NCI-H187 (cell line): ENCODE data around the gene ZNF793.

Experiments used
- DNase-seq, 2 experiments: peaks; one replicate each; lab custom pipeline; 2025; lab: John Stamatoyannopoulos, UW

ZNF793 gene

DNA sequence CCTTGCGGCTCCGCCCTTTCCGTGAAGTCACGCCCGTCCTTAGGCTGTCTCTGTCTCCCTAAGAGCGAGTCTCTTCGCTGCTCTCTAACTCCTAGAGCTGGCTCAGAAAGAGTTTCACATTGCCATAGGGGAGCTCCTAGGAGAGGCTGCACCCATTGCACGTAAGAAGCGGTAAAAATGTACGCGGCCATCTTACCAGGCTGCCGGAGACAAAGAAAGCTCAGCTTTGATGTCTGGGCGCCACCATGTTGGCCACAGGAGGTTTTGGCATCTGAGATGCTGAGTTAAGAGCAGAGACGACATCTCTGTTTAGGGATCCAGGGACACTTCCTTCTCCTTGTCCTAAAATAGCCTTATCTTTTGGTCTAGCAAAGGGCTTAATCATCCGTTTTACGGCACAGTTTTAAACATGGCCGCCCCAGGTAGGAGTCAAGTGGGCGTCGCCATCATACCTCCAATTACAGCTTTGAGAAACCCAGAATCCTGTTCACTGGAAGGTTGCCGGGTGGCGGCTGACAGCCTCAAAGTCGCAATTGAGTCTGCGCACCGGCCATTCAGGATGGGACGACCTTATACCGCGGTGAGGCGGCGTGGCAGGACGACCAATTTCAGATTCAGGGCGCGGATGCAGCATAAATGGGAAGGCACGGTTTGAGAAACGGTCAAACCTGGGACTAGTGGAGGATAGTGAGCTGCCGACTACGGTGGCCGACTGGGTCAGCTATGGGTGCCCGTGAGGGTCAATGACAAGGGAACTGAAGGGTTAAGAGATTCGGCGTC, at the start of gene ZNF793:
Gene ZNF793 (plus strand): TSS at position 553 of the 780 bp plus-strand sequence. CDS start 16,501 bp downstream, outside the sequence.
- peak; percentile 87 to 98 for DNase-seq

DNA sequence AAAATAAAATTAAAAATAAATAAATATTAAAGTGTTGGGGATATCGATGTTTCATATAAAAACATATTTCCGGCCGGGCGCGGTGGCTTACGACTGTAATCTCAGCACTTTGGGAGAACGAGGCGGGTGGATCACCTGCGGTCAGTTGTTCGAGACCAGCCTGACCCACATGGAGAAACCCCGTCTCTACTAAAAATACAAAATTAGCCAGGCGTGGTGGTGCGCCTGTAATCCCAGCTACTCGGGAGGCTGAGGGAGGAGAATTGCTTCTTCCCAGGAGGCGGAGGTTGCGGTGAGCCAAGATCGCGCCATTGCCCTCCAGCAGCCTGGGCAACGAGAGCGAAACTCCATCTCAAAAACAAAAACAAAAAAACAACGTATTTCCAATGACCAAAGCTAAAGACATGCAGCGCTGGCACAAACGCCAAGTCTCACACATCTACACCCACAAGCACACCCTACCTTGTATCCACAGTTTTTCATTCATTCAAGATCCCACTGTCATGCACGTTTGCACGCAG, 40.4 kb upstream of the ZNF793 start:
- DNase-seq: no peak

DNA sequence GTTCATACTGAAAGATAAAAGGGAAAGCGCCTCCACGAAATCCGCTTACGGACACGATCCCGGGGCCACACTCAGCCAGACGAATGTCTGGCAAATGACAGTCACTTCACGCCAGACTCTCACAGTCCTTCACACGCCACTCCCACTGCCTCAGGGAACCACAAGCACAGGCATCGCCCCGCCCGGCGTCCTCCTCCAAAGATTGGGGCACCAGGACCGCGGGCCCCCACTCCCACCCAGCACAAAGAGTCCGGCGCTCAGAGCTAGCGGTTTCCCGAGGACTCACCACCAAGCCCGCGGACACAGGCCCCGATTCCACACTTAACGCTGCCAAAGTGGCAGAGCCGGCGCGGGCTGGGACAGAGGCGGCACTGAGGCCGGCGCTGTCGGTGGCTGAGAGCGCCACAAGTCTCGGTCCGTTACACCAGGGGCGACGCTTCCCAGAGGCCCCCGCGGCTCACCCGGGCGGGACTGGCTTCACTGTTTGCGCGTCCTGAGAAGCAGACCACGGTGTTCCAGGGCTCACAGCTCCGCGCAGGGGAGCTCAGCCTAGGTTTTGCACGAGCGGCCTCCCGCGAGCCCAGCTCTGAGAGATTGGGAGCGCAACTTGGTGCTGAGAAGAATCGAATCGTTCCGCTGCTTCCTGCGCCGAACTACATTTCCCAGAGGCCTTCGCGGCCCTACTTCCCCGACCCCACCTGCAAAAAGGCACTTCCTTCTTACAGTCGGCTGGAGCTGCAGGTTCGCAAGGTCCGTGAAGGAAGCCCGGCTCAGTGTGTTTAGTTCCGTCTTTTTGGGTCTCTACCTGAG, 39.7 kb upstream of the ZNF793 start, which contains the start of gene ZNF569:
Gene ZNF569 (minus strand): TSS at position 647 of the 810 bp plus-strand sequence. CDS start 22,523 bp downstream, outside the sequence.
- DNase-seq: peak; percentile 93 to 94

DNA sequence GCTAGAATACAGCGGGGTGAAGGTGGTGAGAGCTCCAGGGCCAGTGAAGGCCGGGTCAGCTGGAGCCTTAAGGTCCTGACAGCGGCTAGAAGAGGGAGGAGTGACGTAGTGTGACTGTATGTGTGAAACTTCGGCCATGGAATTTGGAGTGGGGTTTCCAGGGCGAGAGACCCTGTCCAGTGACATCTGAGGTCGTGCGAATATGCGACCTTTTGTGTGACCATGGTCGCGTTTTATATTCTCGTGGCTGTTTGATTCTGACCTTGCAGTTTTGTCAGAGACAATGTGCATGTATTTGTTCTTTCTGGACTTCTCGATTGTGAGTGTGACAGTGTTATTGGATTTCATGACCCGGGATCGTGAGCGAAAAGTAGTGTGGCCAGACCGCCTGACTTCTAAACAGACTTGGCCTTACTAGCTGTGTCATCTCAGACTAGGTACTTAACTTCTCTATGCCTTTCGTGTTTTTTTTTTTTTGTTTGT, 39.1 kb upstream of the ZNF793 start:
- no peak for DNase-seq

DNA sequence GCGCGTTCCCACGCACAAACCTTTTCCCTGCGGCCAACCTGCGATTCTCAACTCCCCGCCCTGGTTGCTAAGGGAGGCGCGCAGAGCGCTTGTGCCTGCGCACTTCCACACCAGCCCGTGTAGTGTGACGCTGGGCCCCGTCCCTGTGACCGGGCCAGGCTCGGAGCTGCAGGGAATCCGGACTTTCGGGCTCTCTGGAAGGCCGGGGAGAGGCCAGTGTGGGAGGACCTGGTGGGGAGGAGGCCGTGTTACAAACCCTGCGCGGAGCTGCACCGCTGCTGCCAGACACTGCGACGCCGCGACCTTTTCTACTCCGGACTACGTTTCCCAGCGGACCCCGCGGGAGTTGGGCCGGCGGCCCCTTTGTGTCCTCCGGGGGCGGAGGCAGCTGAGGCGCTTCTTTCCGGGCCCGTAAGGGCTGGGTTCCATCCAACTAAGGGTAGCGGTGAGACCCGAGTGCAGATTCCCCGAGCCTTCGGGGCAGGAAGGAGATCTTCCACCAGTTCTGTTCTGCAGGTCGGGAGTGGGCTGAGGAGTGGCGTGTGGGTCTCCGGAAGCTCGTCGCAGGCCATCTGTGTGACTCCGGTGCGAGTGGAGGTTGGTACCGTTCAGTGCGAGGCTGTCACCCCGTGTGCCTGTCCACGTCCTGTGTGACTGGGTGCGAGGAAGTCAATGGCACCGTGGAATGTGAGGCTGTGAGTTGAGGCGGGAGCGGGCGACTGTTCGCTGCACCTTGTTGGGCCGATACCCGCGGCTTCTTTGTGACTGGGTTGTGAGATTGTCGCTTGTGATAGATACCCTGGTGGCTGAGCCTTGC, 37.6 kb upstream of the ZNF793 start, which contains the start of gene ZNF570:
Gene ZNF570 (plus strand): TSS at position 396 of the 817 bp plus-strand sequence. CDS start 999 bp downstream, outside the sequence.
- peak; percentile 83 to 87 for DNase-seq

DNA sequence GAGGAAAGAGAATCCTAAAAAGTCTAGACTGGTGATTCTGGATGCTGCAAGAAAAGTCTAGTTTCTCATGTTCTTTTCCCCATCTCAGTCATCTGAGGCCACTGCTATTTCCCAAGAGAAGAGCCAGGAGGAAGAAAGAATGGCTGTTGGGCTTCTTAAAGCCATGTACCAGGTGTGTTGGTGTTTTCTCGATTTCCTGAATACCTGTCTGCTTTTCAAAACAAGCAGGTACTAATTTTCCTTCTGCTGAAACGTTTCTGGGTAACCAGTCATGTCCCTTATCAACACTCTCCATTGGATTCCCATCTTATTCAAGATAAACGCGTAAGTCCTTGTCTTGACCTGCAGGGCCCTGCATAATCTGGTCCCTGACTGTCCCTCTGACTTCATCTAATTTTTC, 36.5 kb upstream of the ZNF793 start:
- DNase-seq: no peak

DNA sequence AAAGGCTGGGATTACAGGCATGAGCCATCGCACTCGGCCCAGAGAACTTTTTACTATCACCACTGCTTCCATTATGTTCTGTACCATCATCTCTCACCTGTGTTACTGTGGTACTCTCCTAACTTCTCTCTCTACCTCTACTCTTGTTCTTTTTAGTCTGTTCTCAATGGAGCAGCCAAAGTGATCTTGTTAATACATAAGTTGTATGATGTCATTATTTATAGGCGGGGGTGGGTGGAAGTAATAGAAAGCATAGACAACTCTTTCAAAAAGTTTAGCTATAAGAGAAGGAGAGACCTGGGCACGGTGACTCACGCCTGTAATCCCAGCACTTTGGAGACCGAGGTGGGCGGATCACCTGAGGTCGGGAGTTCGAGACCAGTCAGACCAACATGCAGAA, 34.6 kb upstream of the ZNF793 start:
- DNase-seq: no peak

DNA sequence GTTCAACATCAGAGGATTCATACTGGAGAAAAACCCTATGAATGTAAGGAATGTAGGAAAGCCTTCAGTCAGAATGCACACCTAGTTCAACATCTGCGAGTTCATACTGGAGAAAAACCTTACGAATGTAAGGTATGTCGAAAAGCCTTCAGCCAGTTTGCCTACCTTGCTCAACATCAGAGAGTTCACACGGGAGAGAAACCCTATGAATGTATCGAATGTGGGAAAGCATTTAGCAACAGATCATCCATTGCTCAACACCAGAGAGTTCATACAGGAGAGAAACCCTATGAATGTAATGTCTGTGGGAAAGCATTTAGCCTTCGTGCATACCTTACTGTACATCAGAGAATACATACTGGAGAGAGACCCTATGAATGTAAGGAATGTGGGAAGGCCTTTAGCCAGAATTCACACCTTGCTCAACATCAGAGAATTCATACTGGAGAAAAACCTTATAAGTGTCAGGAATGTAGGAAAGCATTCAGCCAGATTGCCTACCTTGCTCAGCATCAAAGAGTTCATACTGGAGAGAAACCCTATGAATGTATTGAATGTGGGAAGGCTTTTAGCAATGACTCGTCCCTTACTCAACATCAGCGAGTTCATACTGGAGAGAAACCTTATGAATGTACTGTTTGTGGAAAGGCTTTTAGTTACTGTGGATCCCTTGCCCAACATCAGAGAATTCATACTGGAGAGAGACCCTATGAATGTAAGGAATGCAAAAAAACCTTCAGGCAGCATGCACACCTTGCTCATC, 22.2 kb upstream of the ZNF793 start:
- DNase-seq: no peak

DNA sequence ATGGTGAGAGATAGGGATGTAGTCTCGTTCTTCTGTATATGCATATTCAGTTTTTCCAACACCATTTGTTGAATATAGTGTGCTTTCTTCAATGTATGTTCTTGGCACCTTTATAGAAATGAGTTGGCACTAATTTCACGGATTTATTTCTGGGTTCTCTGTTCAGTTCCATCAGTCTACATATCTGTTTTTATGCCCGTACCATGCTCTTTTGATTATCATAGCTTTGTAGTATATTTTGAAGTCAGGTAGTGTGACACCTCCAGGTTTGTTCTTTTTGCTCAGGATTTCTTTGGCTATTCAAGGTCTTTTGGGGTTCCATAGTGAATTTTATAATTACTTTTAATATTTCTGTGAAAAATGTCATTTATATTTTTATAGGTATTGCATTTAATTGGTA, 14.5 kb upstream of the ZNF793 start:
- no peak for DNase-seq

DNA sequence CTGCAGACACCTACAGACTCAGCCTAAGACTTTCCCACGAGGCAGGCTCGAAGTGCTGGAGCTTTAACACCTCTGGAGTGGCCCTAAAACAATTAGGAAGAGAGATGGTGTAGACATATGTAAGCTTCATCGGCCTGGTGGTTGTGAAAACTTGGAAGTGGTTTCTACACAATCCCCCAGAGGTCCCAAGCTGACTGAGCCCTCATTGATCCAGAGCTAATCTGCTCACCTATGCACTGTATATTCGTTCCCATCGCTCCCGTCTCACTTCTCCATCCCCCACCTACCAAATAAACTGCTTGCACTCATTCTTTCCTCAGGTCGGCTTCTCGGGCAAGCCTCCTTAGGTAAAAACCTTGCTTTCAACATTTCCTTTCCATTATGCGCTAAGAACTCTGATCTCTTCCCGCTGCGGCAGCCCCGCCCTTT, 767 bp upstream of the ZNF793 start:
- DNase-seq: no peak

DNA sequence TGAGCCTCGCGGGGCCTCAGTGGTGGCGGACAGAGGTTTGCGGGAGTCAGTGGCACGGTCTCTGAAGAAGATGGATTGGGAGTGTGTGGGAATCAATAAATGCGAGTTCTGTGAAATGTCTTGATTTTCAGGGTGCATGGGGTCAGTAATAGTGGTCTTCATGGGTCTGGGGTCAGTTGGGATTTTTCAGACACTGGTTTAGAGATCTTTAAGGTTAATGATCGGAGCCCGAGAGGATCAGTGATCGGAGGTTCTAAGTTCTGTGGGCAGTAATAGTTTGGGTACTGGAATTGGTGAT, 377 bp downstream of the ZNF793 start:
- no peak for DNase-seq

DNA sequence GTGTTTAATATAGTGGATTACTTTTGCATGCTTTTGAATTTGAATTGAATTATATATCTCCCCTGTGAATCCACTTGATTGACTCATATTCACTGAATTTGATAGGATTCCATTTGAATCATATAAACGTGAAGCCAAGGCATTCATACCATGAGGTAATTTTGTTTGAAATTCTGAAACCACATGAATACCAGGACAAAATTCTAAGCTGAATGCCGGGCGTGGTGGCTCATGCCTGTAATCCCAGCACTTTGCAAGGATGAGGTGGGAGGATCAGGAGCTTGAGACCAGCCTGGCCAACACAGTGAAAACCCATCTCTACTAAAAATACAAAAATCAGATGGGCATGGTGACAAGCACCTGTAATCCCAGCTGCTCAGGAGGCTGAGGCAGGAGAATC, 4.4 kb downstream of the ZNF793 start:
- DNase-seq: no peak

DNA sequence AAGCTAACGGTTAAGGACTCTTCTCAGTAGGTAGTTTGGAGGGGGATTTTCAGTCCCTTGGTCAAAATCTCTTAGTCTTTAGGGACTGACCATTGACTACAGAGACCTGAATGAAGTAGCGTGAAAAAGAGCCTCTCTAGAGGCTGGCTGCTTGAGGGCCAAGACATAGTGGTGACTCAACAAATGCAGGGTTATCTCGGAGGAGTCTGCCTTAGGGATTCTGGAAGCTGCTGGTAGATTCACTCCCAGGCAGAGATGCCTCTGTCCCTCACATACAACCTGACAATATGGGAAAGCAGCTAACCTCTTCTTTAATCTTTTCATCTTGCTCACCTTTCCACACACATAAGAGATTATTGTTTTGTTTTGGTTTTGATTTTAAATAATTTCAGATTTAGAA, 5.1 kb downstream of the ZNF793 start:
- no peak for DNase-seq

DNA sequence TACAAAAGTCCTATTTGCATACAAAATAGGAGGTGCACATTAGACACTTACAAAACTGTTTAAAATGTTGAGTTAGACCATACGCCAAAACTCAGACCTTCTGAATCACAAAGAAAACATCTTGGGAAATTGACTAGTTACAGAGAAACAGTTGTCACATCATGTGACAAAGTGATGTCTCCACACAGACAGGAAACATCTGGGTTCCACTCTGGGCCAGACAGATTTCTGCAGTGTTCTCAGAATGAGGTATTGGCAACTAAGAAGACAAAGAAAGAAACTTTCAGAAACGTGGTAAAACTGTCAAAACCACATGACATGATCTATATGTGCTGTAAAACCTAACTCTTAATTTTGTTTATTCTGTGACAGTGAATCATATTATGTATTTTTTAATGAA, 6.7 kb downstream of the ZNF793 start:
- DNase-seq: no peak

DNA sequence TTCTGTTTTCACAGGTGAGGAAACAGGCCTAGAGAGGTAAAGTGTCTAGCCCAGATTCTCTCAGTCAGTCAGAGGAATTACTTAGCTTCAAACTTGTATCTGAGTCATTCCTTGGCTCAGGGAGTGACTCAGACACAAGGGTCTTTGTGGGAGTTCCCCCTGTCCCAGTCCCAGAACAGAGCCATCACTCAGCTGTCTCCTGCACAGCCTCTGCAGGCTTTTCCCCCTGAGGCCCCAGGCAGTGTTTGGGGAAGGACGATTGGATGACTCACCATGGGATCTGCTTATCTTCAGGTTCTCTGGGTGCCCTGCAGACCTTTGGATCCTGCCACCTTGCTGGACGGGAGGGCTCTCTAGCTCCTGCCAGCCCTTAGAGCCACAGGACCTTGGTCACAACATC, 13.2 kb downstream of the ZNF793 start:
- DNase-seq: no peak

DNA sequence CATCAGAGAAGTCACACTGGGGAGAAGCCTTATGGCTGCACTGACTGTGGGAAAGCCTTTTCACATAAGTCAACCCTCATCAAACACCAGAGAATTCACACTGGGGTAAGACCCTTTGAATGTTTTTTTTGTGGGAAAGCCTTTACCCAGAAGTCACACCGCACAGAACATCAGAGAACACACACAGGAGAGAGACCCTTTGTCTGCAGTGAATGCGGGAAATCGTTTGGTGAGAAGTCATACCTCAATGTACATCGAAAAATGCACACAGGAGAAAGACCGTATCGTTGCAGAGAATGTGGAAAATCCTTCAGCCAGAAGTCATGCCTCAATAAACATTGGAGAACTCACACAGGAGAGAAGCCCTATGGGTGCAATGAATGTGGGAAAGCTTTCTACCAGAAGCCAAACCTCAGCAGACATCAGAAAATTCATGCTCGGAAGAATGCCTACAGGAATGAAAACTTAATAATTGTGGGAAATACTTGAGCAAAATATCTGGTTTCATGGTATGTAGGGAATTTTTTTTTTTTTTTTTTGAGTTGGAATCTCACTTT, 30.7 kb downstream of the ZNF793 start:
- DNase-seq: no peak

DNA sequence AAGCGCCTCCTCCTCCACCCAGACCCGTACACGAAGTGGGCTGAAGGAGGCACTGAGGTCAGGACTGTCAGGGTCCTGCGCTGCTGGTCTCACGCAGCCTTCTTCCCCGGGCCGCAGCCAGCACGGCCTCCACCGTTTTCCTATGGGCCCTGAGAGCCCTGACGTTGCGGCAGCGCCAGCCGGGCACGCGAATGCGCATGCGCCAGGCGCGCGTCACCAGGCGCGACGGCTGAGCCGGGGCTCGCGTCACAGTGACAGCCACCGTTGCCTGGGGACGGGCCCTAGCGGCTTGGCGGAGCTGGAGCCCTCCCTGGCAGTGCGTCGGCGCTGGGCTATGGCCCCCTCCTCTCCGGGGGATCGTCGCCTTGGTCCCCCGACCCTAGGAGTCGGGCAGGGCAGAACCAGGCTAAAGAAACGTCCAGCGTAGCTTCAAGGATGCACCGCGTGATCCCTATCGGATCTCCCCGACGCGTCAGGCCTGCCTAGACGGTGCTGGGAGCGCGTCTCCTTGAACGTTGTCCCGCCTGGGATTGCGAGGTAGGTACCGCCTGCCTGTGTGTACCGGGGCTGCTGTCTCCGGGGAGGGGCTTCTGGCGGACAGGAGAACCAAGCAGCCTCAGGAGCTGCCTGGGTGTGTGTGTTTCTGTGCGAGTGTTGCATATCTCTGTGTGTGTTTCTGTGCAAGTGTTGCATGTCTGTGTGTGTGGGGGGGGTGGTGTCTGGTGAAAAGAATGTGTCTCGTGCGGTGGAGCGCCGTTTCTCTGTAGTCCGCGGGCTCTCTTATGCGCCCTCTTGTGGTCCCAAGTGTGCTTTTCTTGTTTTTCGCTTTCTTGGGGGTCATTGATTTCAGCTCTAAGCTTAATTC, 44.6 kb downstream of the ZNF793 start:
- peak; percentile 5 to 17 for DNase-seq

DNA sequence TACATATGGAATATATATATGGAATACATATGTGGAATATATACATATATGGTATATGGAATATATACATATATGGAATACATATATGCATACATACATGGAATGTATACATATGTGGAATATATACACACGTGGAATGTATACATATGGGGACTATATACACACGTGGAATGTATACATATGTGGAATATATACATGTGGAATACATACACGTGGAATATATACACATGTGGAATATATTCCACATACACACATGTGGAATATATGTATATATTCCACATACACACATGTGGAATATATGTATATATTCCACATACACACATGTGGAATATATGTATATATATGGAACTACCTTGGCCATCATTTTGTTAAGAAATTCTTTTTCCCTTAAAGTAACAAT, 56.8 kb downstream of the ZNF793 start:
- DNase-seq: no peak

DNA sequence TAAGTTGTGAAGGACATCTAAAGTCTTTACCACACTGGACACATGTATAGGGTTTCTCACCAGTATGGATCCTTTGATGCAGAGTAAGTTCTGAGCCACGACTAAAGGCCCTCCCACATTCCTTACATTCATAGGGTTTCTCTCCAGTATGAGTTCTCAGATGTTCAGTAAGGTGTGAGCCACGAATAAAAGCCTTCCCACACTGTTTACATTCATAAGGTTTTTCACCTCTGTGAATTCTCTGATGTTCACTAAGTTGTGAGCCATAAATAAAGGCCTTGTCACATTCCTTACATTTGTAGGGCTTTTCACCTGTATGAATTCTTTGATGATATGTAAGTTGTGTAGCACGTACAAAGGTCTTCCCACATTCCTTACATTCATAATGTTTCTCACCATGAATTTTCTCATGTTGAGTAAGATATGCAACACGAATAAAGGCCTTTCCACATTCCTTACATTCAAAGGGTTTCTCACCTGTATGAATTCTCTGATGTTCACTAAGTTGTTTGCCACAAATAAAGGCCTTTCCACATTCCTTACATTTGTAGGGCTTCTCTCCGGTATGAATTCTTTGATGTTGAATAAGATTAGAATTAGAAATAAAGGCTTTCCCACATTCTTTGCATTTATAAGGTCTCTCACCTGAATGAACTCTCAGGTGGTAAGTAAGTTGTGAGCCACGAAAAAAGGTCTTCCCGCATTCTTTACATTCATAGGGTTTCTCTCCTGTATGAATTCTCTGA, 58.1 kb downstream of the ZNF793 start:
- DNase-seq: no peak
